T-helper 1 cell treated with Interleukin-12 subunit alpha and Interleukin-12 subunit beta and Interleukin-4 antibody, amounts not matched to agents 30 μg/mL and 1 μg/mL, for 36 hours (primary cell): ENCODE data around the gene AK9.

ENCODE experiments used
- H3K27ac Mint-ChIP-seq: one replicate; pipeline ENCODE4 v1.8.0; 2021; ENCODE audit warnings: mild to moderate bottlenecking, mixed read lengths
- H3K27me3 Mint-ChIP-seq: one replicate; pipeline ENCODE4 v1.8.0; 2021; ENCODE audit warnings: low read depth, mixed read lengths
- H3K36me3 Mint-ChIP-seq: one replicate; pipeline ENCODE4 v1.8.0; 2021; ENCODE audit warnings: low read depth, mixed read lengths
- H3K4me1 Mint-ChIP-seq: one replicate; pipeline ENCODE4 v1.8.0; 2021; ENCODE audit warnings: low read depth, mixed read lengths
- H3K4me3 Mint-ChIP-seq: one replicate; pipeline ENCODE4 v1.8.0; 2021; ENCODE audit warnings: mild to moderate bottlenecking, moderate library complexity, mixed read lengths
- H3K9me3 Mint-ChIP-seq: one replicate; pipeline ENCODE4 v1.8.0; 2021; ENCODE audit warnings: mixed read lengths

Gene AK9

DNA sequence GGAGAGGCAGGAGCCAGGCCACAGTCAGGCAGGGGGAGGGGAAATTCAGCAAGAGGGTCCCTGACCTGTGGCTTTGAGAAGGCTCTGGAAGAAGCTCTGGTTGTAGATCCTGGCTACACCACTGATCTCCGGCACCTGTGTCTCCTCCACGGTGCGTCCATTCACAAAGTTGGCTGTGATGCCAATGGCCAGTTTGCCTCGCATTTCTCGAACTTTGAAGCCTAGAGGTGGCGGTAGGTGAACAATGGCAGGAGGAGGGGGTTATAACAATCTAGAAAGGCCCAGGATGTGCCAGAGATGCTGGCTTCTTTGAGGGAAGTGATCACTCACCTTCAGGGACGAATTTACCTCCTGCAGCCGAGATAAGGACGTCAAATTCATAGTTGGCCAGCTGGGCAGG, 238.8 kb downstream of the AK9 start:
- Mint-ChIP-seq H3K36me3 (peaks cover 23% of the 10 kb centered on the region), H3K4me3 (peak overlapping the region; percentile 31), H3K4me1 (peaks cover 46% of the 10 kb centered on the region), H3K27ac (no peak overlapping the region), H3K9me3 (no peaks in the 10 kb centered on the region), H3K27me3 (no peaks in the 10 kb centered on the region)

DNA sequence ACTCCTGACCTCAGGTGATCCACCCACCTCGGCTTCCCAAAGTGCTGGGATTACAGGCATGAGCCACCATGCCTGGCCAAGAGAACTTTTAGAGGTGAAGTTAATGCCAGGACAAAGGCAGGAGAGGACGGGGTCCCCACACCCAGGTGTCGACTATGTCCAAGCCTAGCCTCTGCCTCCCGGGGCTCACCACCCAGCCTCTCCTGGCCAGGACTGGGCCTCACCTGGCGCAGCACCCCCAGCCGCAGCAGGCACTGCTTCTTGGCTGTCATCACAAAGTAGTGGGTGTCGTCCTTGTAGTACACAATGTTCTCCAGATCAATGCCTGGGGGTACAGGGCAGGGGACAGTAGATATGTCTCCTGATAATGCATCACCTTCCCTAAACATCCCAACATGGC, 239.6 kb downstream of the AK9 start:
- peaks cover 42% of the 10 kb centered on the region for H3K4me1 Mint-ChIP-seq
- H3K4me3 Mint-ChIP-seq = no peak overlapping the region
- no peaks in the 10 kb centered on the region for H3K9me3 Mint-ChIP-seq
- peaks cover 29% of the 10 kb centered on the region for H3K36me3 Mint-ChIP-seq
- H3K27me3 Mint-ChIP-seq = no peaks in the 10 kb centered on the region
- no peak overlapping the region for H3K27ac Mint-ChIP-seq

DNA sequence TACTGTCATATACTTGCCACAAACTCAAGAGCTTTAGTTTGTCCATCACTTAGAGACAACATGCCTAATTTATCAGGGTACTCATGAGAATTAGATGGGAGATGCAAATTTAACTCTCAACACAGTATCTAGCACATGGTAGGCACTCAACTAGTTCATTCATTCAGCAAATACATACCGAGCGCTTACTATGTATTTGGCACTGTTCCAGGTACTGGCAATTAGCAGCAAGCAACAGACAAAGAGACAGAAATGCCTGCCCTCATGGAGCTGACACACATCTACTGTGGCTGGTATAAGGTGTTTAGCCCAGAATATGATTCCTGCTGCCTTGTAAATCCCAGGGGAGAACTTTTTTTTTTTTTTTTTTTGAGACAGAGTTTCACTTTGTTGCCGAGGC, 240.2 kb downstream of the AK9 start:
- no peak overlapping the region for H3K4me3 Mint-ChIP-seq
- H3K27ac Mint-ChIP-seq = peak overlapping the region; percentile 49

DNA sequence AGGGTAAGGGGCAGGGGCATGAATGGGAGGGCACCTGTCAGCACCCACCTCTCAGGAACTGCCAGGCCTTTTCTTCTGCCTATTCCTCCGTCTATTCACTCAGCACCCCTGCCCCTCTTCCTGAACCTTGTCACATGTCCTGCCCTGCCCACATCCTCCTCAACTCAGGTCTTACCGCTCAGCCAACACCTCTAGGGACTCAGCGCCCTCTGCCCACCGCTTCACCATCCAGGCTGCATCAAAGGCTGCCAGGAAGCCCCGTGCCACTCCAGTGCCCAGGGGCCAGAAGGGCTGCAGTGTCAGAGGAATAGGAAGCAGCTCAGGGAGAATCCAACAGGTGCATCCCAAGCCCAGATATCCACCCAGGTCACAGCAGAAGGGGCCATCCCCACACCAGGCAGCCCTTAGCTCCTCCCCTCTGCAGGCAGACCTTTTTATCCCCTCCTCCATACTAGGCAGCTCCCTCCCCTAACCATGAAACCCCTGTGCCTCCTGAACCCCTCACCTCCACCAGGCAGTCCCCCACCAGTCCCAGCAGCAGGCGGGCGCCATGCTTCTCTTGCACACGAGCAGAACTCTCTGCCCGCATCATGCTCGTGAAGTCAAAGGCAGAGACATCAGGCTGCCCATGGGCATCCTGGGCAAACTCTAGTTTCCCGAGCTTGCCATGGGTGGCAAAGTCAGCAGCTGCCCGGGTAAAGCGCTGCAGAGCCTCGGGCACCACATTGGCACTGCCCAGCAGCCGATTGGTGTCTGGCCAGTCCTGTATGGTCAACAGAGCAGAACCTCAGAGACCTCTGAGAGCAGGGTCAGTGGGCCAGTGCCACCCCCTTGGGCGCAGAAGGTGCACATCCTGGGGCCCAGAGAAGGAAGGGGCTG, 241.0 kb downstream of the AK9 start:
- Mint-ChIP-seq H3K4me1 (peaks cover 42% of the 10 kb centered on the region), H3K27me3 (no peaks in the 10 kb centered on the region), H3K27ac (peak overlapping the region; percentile 85), H3K4me3 (peak overlapping the region; percentile 50), H3K9me3 (no peaks in the 10 kb centered on the region), H3K36me3 (peaks cover 36% of the 10 kb centered on the region)

More for the DNA sequence above, 240.2 kb downstream of the AK9 start:
- peaks cover 32% of the 10 kb centered on the region for H3K36me3 Mint-ChIP-seq
- H3K4me1 Mint-ChIP-seq = peaks cover 42% of the 10 kb centered on the region
- no peaks in the 10 kb centered on the region for H3K9me3 Mint-ChIP-seq
- no peaks in the 10 kb centered on the region for H3K27me3 Mint-ChIP-seq

DNA sequence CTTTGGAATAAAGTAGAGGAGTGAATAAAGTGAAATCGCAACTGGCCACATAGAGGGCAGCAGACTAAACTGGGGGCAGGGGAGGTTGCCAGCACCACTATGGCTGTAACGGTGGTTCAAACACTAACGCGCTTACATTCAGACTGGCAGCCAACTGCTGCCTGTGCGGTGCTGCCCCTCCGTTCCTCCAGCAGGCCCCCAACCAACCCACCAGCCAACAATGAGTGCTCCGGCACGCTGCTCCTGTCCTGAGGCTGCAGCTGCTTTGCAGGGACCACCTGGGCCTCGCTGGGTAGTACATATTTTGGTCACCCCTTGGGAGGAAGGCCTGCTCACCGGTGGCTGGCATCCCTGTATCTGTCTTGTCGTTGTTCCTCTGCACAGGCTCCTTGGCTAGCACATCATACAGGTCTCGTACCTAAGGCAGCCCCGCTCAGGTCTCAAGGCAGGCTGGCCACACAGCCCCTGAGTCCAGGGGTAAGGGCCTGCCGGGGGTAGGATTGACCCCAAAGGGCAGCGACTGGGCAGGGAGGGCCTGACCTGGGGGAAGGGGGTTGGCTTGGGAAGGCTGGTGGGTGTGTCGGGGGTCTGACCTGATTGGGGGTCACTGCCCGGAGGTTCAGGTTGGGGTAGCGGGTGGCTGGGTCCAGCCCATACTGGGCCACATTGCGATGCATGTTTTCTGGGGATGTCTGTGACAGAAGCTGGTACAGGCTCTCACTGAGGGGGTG, 241.8 kb downstream of the AK9 start:
- peaks cover 40% of the 10 kb centered on the region for H3K36me3 Mint-ChIP-seq
- H3K4me1 Mint-ChIP-seq = peaks cover 38% of the 10 kb centered on the region
- H3K9me3 Mint-ChIP-seq = no peaks in the 10 kb centered on the region
- peak overlapping the region; percentile 40 for H3K4me3 Mint-ChIP-seq
- peak overlapping the region; percentile 85 for H3K27ac Mint-ChIP-seq
- H3K27me3 Mint-ChIP-seq = no peaks in the 10 kb centered on the region

DNA sequence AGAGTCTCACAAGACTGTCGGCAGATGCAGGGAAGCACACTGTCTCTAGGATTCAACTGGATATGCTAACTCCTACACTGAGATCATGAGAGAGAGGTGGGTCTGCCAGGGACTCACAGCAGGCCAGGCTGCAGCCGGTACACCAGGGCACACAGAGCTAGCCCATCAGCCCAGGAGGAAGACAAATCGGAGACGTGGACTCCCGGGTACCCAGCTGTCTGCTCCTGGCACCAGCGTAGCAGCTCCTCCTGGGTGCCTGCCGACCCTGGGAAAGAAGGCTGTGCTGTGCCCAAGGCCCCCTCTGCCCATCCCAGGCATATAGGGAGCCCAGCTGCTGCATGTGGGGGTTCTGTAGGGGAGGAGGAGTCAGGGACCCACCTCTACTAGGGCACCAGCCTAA, 242.4 kb downstream of the AK9 start:
- peaks cover 32% of the 10 kb centered on the region for H3K4me1 Mint-ChIP-seq
- H3K9me3 Mint-ChIP-seq = no peaks in the 10 kb centered on the region
- peak overlapping the region; percentile 33 for H3K4me3 Mint-ChIP-seq
- peaks cover 38% of the 10 kb centered on the region for H3K36me3 Mint-ChIP-seq
- no peaks in the 10 kb centered on the region for H3K27me3 Mint-ChIP-seq
- peak overlapping the region; percentile 56 for H3K27ac Mint-ChIP-seq

DNA sequence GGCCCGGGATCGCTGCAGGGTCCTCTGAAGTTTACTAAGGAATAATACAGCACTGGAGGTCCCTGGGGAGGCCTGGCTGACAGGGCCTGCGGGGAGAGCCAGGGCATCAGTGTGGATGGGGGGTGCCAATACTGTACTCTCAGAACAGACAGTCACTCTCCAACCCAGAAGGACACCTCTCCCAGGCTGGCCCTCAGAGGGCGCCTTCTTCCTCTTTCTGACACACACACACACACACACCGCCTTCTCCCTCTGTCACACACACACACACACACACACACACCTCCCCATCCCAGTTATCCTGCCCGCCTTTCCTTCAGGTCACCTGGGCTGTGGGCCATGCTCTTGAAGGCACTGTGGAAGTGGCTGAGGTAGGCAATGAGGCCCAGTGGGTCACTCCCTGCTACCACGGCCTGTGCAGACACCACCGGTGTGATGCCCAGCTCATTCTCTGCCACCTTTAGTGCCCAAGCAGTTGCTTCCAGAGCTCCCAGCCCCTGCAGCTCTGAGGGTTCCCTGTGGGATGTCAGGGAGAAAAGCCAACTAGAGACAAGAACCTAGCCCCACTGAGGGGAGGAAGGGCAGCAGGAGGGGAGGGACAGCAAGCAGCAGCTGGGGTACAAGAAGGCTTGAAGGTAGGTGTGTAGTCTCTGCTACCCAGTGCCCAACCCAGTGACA, 243.0 kb downstream of the AK9 start:
- Mint-ChIP-seq H3K9me3 (no peaks in the 10 kb centered on the region), H3K4me3 (no peak overlapping the region), H3K27me3 (no peaks in the 10 kb centered on the region), H3K4me1 (peaks cover 36% of the 10 kb centered on the region), H3K36me3 (peaks cover 44% of the 10 kb centered on the region), H3K27ac (peak overlapping the region; percentile 56)

DNA sequence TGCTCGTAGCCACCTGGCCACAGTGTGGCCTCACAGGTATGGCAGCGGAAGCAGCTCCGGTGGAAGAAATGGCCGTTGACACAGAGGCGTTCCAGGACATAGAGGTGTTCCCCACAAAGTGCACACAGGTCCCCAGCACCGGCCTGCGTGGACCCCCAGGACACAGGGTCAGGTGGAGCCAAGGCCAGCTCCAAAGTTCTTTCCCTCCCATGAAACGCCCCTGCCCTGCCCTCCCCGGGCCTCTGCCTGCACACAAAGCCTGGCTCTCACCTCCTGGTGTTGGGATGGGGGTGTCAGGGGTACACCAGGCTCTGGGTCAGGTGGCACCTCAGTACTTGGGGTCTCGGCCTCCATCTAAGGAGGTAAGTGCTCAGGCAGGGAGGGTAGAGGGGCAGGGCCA, 243.9 kb downstream of the AK9 start:
- H3K4me1 Mint-ChIP-seq = peaks cover 38% of the 10 kb centered on the region
- H3K9me3 Mint-ChIP-seq = no peaks in the 10 kb centered on the region
- no peak overlapping the region for H3K4me3 Mint-ChIP-seq
- H3K27ac Mint-ChIP-seq = no peak overlapping the region
- H3K27me3 Mint-ChIP-seq = no peaks in the 10 kb centered on the region
- peaks cover 51% of the 10 kb centered on the region for H3K36me3 Mint-ChIP-seq

DNA sequence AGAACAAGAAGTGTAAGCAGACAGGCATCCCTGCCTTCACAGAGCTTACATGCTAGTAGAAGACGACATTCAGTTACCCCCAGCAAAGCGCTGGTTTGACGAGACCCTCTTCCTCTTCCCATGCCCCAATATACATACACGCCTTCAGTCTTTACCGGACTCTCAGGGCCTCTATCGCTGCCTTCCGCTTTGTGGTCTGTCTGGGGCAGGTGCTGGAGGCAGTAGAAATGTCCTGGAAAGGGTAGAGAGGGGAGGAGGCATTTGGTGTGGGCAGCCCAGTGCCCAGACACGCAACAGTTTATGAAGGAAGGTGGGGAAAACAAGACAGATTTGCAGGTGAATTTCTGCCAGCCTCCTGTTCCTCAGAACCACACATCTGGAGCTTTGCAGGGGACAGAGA, 244.5 kb downstream of the AK9 start:
- no peak overlapping the region for H3K27ac Mint-ChIP-seq
- H3K9me3 Mint-ChIP-seq = no peaks in the 10 kb centered on the region
- peaks cover 53% of the 10 kb centered on the region for H3K36me3 Mint-ChIP-seq
- no peaks in the 10 kb centered on the region for H3K27me3 Mint-ChIP-seq
- peaks cover 39% of the 10 kb centered on the region for H3K4me1 Mint-ChIP-seq
- H3K4me3 Mint-ChIP-seq = no peak overlapping the region

DNA sequence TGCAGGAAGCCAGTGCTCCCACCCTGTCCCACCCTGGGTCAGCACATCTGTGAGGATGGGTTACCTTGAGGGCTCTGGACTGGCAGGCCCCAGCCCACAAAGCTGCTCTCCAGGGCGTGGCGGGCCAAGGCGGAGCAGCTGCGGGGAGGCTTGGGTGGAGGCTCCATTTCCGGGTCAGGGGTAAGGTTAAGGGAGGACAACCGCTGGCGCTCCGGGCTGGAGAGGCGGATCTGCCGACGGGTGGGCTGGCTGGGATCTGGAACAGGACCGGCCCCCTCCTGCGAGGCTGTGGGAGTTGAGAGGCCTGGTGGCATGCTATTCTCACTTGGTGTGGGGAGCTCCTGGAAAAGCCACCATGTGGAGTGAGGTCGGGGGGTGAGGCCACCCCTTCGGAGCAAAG, 244.9 kb downstream of the AK9 start:
- Mint-ChIP-seq H3K9me3 (no peaks in the 10 kb centered on the region), H3K36me3 (peaks cover 57% of the 10 kb centered on the region), H3K27ac (no peak overlapping the region), H3K4me1 (peaks cover 44% of the 10 kb centered on the region), H3K27me3 (no peaks in the 10 kb centered on the region), H3K4me3 (no peak overlapping the region)

DNA sequence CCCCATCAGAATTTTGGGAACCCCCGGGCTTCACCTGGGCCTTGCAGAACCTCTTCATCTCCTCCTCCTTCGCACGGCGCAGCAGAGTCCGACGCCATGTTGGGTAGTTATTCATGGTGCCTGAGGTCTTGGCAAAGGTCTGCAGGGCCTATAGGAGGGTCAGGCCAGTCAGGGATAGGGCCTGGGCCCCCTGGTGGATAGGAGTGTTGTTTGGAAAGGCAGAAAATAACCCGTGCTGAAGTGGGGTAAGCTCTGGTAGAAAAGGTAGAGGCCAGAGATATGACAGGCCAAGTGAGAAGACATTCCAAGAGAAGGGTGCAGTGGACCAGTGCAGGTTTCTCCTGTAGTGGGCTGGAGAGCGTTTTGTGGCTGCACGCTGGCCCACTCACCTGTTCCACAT, 245.6 kb downstream of the AK9 start:
- no peaks in the 10 kb centered on the region for H3K27me3 Mint-ChIP-seq
- peaks cover 41% of the 10 kb centered on the region for H3K4me1 Mint-ChIP-seq
- H3K9me3 Mint-ChIP-seq = no peaks in the 10 kb centered on the region
- peak overlapping the region; percentile 26 for H3K27ac Mint-ChIP-seq
- no peak overlapping the region for H3K4me3 Mint-ChIP-seq
- peaks cover 53% of the 10 kb centered on the region for H3K36me3 Mint-ChIP-seq

DNA sequence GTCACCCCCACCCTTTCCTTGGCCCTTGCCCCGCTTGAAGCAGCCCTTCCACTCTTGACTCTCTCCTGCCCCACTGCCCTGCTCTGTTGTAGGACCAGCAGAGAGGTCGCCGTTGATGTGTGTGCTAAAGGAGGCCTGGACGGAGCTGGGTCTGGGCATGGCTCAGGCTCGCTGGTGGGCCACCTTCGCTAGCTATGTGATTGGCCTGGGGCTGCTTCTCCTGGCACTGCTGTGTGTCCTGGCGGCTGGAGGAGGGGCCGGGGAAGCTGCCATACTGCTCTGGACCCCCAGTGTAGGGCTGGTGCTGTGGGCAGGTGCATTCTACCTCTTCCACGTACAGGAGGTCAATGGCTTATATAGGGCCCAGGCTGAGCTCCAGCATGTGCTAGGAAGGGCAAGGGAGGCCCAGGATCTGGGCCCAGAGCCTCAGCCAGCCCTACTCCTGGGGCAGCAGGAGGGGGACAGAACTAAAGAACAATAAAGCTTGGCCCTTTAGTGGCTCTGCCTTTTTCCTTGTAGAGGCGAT, 247.5 kb downstream of the AK9 start:
- H3K4me1 Mint-ChIP-seq = peaks cover 31% of the 10 kb centered on the region
- H3K27me3 Mint-ChIP-seq = no peaks in the 10 kb centered on the region
- no peak overlapping the region for H3K27ac Mint-ChIP-seq
- H3K36me3 Mint-ChIP-seq = peaks cover 47% of the 10 kb centered on the region
- H3K4me3 Mint-ChIP-seq = no peak overlapping the region
- H3K9me3 Mint-ChIP-seq = no peaks in the 10 kb centered on the region
